Head of caudate nucleus (tissue), 42 donors: ENCODE results near the gene ZFR2.

Source experiments
- DNase-seq, 42 donors: peaks; one replicate each; pipeline versions ENCODE4 v3.0.0 to v3.0.0-alpha.2; 2020 to 2021; ENCODE audit warnings: mixed read lengths in 7 of 42
- intact Hi-C: fragments of 100-400 bp; cut with DNase I; formaldehyde crosslinking; loops from one replicate; pipeline ENCODE4 v1.15.0; 2022

ZFR2 gene

DNA sequence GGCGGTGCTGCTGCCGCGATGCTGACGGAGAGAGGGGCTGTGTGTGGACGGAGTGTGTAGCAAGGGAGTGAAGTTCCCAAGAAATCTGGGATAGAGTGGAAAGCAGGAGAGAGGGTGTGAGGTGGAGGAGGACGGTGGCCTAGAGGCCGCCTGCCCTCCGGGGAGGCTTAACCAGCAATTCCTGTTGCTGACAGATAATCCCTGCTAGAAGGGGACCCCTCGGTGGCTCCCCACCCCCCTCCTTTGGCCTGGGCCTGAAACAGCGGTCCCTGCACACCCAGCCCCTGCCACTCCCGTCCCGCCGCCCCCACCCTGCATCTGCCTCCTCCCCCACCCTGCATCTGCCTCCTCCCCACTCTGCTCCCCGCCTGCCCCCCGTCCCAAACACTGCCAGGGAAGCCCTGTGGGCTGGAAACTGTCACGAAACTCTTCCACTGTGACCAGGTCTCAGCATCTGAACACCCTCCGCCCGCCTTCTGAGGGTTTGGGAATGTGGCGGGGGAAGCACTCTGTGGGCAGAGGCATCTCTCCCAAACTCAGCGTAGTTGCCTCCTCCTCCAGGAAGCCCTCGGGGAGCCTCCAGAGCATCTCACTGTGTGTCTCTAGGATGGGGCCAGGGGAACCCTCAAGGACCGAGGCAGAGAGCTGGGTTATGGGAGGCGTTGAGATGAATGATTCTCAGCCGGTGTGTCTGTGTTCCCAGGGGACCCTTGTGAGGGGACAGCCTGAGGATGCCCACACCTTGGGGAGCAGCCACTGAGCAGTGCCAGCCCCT lies 65.5 kb downstream of the ZFR2 start:
- intact Hi-C loops: no loop called here
- no peak for DNase-seq

DNA sequence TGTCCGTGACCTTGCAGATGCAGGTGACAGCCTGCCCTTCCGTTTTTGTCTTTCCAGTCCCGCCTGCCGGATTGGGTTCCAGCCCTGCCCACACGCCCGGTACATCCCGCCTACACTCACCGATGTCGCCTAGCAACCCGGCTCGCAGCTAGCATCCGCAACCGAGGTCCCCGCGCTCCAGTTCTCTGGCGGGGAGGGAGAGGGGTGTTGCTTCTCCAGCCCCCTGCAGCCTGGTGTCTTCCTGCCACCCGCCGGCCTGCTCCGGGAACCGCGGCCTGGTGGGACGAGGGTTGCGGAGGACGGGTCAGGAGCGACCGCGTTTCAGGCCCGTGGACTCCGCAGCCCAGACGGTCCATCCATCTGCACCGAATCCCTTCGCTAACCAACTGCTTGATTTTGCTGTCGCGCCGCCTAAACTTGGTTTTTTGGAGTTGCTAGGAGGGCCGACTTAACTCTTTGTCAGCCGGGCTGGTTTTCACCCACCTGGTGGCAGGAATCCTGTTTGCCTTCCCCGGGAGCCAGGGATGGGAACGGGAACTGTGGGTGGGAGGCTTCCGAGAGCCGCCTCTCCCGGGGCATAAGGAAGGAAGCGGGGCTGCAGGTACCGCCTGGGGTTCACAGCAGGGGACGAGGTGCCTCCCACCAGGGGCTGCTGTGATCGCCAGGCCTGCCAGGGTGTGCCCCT lies 67.3 kb downstream of the ZFR2 start:
- peak; percentile 30 to 91 (median 75) for DNase-seq
- intact Hi-C loops: no loop called here

DNA sequence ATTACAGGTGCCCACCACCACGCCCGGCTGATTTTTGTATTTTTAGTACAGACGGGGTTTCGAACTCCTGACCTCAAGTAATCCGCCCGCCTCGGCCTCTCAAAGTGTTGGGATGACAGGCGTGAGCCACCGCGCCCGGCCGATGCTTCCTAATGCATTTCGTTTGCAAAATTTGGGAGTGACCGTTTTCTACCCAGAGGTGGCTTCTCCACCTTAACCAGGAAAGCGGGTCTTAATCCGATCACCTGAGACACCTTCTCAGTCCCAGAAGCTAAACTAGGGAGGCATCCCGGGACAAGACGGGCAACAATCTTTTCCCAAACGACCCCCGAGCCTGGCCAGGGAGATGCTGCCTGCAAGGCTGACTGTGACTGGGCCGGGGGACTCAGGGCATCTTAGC lies 67.8 kb downstream of the ZFR2 start:
- intact Hi-C loops: no loop called here

DNA sequence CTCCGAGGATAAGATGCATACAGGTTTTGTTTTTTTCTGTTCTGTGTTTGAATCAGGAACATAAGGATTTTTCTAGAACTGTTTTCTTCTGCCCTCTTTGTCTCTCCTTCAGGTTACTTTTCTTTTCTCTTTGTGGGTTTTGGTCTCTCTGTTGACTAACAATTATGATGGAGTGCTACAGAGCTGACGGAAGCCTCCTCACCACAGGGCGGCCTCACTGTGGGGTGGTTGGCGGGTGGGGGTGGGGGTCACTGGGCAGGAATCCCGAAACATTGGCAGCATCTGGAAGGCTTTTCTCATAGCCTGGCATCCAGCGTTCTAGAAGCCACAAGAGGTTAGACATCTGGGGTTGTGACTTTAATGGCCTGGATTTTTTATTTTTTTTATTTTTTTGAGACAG lies 70.7 kb downstream of the ZFR2 start:
- no peak for DNase-seq
- intact Hi-C loops: no loop called here

More for the DNA sequence above, 67.8 kb downstream of the ZFR2 start:
- peak in 2 of 42 donors; percentile 12 to 44 for DNase-seq

DNA sequence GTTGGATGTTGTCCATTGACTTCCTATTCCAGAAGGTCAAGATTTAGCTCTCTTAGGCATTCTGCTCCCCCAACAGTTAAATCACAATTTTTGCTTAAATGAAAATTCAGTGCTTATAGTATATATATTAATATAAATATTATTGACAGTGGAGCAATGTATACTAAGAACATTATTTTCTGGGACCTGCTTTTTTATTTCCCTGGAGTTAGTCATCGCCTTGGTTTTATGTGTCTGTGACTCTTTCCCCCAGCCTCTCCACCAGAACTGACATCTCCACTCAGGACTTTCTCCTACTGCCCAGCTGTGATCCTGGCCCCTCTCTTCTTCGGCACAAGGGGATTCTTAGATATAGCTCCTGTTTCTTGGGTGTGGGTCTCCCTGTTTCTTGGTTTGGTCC lies 72.5 kb downstream of the ZFR2 start:
- no peak for DNase-seq

DNA sequence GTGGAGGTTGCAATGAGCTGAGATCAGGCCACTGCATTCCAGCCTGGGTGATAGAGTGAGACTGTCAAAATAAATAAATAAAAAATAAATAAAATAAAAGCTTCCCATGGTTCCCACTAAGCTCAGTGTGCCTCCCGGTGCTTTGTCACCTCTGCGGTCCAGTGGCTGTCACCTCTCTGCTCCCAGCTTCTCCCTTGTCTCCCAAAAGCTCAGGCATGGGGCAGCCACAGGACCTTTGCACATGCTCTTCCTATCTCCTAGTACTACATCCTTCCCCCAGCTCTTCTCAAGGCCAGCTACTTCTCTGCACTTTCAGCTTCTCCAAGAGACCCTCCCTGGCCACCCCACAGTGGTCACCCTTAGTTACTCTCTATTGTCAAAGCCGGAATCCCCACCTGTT lies 75.0 kb downstream of the ZFR2 start:
- intact Hi-C loops: no loop called here
- no peak for DNase-seq

More for the DNA sequence above, 72.5 kb downstream of the ZFR2 start:
- intact Hi-C loops: no loop called here

DNA sequence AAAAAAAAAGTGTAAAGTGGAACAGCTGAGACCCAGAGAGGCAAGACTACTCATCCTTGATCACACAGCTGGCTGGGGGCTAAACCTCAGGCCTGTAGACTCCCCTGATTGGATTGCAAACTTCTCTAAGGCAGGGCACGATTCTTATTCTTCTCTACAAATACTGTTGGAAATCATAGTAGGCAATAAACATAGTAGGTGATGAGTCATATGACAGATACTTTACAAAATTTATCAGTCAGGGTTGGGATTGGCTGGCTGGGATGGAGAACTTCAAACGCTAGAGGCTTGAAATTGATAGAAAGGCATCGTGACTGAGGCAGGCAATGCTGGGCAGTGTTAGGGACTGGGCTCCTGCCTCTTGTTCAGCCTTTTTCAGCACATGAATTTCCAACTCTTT lies 76.7 kb downstream of the ZFR2 start:
- intact Hi-C loops: no loop called here
- DNase-seq: no peak

DNA sequence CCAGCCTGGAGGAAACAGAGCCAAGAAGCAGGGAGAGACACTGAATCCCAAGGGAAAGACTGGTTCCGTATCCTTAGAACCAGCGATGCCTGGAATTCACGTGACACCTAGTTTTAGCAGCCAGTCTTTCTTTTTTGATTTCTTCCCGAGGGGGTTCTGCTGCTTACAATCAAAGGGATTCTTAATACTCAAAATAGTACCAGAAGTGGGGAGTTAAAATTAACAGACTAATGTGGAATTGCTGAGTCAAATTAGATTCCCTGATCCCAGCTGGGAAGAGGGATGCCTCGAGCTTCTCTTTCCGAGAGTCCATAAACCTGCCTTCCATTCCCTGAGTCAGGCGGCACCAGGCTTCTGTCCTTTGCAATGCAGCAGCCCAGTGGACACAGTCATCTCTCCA lies 77.9 kb downstream of the ZFR2 start:
- intact Hi-C loops: no loop called here
- no peak for DNase-seq

DNA sequence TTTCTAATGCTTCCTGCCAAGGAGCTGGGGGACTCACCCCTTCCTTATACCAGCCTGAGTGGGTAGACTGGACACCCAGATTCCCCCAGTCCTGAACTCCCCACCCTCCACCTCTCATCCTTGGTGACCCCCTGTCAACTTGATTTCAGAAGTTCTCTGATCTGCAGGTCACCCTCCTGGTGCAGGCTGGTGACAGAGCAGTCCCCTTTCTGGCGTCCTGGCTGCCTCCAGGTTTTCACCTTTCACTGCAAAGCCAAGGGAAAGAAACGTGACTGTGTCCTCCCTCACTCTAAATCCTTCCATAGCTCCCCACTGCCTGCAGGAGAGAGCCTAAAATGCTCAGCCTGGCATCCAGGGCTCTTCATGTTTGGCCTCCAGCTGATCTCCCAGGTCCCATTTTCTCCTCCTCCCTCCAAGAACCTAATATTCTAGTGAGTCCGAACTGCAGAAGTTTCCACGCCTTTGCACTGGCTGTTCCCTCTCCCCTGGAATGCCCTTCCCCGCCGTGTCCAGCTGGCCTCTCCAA lies 78.6 kb downstream of the ZFR2 start:
- intact Hi-C loops: no loop called here
- DNase-seq: no peak

DNA sequence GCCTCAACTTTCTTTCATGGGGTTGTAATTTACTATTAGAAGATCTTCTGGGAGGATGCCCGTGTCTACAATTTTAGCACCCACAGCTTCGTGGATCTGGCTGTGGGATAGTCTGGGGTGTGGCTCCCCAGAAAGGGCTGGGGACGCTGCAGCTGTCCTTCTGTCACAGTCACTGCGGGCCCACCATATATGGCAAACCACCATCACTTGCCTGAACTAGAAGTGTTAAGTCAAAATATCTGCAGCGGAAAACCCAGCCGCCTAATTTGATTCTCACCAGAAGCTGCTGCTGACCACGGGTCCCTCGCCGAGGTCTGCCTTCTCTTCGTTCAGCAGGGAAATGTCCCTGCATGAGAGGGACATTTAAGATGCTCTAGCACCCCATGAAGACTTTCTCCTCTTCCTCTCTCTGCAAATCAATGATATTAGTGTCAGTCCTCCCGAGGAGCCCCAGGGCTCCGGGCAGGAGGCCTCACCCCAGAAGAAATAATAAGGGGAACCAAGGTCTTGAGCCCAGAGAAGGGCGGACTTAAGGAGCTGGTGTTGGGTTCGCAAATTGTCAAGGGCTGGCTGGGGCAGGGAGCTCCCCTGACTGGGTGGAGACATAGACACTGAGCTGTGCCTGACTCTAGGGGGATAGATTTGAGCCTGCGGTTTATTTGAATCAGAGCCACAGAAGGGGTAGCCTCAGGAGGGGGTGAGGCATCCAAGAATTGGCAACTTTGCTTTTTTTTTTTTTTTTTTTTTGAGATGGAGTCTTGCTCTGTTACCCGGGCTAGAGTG lies 79.7 kb downstream of the ZFR2 start:
- no peak for DNase-seq
- intact Hi-C loops: no loop called here

DNA sequence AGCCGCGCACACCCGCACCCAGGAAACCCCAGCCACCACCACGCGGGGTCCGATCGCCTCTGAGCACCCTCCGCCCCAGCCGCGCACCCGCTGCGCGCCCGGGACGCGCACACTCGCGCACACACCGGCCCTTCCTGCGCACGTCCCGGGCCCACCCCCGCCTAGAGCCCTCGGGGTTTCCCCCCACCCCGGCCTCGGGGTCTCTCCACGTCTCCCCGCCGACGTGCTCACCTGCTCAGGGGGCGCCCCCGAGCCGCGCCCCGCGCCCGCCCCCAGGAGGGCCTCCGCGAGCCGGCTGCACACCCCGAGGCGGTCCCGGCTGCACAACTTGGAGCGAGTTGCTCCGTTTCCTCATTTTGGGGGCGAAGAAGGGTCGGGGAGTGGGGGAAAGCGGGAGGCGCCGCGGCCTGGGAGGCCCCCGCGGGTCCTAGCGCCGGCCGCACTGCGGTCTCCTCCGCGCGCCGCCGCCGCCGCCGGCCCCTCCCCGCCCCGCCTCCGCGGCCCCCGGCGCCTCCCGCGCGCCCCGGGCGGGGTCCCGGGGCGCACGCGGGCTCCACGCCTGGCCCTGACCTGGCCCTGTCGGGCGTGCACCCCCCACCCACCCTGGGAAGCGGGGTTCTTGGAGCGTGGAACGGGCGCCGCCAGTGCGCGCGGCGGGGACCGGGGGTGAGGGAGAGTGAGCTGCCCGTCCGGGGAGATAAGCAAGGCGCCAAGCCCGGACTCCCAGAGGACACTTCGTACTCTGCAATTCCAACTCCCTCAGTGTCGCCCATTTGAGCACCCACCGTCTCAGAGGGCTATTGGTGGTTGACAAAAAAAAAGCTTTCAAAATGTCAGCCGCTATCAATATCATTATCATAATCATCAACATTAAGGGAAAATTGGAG lies 82.7 kb downstream of the ZFR2 start, which contains the start of gene MATK:
TSS of gene MATK (minus strand) at position 444 of the 887 bp plus-strand sequence. CDS start 1,246 bp downstream, outside the sequence.
- intact Hi-C loops: no loop called here
- peak in 9 of 42 donors; percentile 7 to 42 (median 19) for DNase-seq

DNA sequence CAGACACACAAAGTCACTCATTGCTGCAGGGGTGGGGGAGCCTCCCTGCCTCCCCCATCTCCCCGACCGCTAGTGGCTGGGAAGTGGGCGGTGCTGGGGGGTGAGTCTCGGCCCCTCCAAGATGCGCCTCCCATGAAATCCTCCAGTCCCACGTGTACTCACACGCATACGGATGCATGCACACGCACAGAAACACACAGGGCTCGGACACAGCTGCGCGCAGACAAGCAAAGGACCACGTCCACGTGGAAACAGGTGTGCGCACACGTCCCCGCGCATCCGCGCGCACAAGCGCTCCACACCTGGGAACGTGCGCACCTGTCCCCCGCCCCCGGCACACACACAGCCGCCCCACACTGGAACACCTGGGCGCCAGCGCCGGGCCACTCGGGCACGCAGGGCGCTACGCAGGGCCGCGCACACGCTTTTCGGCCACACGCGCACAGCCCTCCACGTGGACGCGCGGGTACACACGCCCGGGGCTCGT lies 83.3 kb downstream of the ZFR2 start:
- DNase-seq: peak in 19 of 42 donors; percentile 10 to 53 (median 34)
- intact Hi-C loops: no loop called here

DNA sequence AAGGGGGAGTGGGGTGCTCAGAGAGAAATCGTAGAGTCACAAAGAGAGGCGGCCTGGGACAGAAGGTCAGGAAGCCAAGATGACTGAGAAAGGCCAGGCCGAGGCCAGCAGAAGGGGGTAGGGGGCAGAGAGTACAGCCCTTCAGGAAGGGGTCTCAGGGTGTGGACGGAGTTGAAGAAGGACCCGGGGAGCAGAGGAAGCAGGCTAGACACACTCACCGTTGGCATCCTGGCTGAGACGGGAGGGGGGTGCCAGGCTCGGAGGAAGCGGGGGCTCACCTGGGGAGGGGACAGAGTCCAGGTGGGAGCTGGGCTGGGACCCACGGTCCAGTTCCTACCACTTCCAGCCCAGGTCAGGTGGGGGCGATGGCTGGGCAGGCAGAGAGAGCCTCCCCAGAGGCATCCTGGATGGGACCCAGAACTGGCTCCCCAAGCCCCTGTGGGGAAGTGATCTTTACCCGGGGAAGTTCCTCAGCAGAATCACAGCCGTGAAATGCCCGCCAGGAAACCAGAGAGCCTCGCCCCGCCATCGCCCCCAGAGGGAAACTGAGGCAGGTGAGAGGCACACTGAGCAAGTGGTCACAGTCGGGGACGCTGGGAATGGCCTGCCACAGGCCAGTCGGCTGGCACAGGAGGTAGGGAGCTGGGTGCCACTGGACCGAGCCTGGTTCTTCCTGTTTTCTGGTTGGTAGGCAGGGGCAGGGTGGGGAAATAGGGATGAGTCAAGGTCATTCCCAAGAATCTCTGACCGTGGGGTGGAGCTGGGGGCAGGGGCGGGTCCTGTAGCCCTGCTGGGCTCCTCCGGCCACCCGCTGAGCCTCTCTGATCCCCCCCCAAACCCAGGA lies 84.0 kb downstream of the ZFR2 start:
- DNase-seq: no peak
- intact Hi-C loops: no loop called here

DNA sequence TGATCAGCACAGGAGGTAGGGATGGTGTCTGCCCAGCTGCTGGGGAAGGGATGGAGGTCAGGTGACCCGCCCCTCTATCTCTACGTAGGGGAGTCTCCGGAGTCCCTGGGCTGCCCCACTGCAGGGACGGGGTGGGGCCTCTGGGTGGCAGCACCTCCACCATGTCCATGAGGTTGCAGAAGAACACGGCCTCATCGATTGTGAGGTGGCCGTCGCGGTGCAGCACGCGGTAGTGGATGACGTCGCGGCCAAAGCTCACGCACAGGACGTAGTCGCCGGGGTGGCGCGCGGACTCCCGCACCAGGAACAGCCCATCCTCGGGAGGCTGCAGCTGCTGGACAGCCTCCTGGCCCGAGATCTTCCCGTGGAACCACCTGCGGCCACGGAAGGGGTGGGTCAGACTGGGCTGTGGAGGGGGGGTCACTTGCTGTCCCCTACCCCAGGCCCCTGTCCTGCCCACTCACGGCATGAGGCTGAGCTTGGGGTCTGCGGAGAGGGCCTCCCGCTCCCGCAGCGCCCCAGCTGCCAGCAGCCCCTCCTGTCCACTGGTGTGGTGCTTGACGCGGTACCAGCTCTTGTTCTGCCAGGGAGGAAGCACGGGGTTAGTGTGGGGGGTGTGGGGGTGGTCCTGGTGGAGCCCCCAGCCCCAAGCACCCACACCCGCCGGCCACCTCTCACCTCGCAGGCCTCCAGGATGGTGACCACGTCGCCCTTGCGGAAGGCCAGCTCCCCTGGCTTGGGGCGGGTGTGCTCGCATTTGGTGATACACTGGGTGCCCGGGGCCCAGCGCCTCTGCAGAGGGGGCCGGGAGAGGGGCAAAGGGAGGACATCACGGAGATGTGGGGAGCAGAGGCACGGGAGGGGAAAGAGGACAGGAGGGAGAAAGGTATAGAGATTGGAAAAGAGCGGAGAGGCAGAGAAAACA lies 84.9 kb downstream of the ZFR2 start:
- intact Hi-C loops: no loop called here
- DNase-seq: no peak

DNA sequence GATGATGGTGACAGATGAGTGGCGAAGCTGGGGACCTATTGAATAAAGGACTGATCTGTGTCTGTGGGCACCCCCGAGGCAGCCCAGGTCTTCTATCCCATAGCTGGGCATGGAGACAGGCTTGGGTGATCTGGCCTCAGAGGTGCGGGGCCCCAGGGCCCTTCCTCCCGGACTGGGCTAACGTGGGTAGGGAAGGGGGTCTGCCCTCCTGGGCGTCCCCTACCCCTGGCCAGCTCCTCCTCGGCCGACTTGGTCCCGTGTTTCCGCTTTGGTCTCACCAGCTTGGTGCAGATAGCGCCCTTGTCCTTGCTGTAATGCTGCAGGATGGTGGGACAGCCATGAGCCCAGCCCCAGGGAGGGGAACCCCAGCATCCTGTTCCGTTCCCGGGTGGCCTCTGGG lies 85.9 kb downstream of the ZFR2 start:
- intact Hi-C loops: no loop called here
- DNase-seq: no peak

DNA sequence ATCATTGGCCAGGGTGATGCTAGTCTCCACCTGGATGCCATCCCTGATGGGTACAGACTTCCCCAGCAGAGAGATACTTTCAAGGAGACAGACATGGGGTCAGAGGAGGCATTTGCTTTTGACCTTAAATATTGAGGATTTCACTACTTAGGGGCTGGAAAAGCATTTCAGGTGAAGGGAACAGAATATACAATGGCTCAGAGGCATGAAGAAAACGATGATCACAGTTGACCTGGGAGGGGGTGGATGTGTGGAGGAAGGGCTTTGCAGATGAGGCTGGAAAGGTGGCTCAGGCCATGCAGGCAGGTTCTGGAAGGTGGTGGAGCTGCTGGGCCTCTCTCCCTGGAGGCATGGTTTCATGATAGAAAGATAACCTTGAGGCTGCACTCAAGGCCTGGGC lies 86.5 kb downstream of the ZFR2 start:
- intact Hi-C loops: no loop called here
- DNase-seq: no peak

DNA sequence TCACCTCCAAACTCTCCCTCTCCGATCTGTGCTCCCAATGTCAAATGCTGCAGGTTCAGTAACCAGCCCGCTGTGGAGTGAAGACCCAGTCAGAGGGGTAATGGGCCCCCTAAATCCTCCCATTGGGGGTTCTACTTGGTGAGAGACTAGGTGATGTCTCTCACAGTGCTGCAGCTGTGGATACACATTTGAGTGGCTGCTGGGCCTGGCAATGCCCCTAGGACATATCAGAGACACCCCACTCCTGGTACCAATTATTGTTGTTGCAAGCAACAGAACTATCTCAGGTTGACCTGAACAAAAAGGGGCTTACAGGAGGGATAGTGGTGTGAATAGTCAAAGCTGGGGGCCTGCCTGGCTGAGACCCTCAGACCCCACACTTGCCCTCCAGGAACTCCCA lies 87.2 kb downstream of the ZFR2 start:
- intact Hi-C loops: no loop called here
- DNase-seq: no peak
